Stomach (tissue), 9 donors: Measurements from ENCODE around the gene USP24. TPM values are rescaled to one million over a fixed set of nuclear protein-coding genes. Genes with fewer than 3 reads are reported as not detected.

ENCODE experiments used
- DNase-seq, 2 donors: peaks; one replicate each; pipeline versions ENCODE4 v3.0.0 to v3.0.0-alpha.2; 2013 to 2019
- H3K27ac ChIP-seq, 5 donors: fragments of 200-600 bp in 4 of 5; sonication (generic) in 4 of 5; one replicate each; pipeline ENCODE4 v1.5.1; 2013 to 2019; ENCODE audit warnings: mild to moderate bottlenecking in 1 of 5, moderate library complexity in 1 of 5
- H3K27me3 ChIP-seq, 3 donors: fragments of 200-600 bp; sonication (generic); one replicate each; pipeline ENCODE4 v1.5.1; 2017 to 2019; ENCODE audit warnings: mixed run types in 1 of 3
- H3K36me3 ChIP-seq, 4 donors: fragments of 200-600 bp; sonication (generic); 1 replicate in 3 of 4; 2 replicates in 1 of 4; pipeline ENCODE4 v1.5.1; 2016 to 2019
- H3K4me1 ChIP-seq, 4 donors: fragments of 200-600 bp; sonication (generic); one replicate each; pipeline ENCODE4 v1.5.1; 2016 to 2019
- H3K4me3 ChIP-seq, 4 donors: fragments of 200-600 bp; sonication (generic) in 3 of 4; one replicate each; pipeline ENCODE4 v1.5.1; 2016 to 2019; ENCODE audit warnings: mild to moderate bottlenecking in 1 of 4
- H3K9me3 ChIP-seq, 4 donors: fragments of 200-600 bp; sonication (generic); one replicate each; pipeline ENCODE4 v1.5.1; 2016 to 2019
- EP300 ChIP-seq: sonication (generic); formaldehyde crosslinking; IDR thresholded peaks from one replicate; pipeline ENCODE4 v1.6.1; 2017; ENCODE audit warnings: antibody characterized with exemption
- POLR2A ChIP-seq, 4 donors: fragments of 450-650 bp; IDR thresholded peaks; one replicate each; pipeline ENCODE4 v1.6.1; 2016; ENCODE audit warnings: antibody characterized with exemption in 4 of 4, control low read depth in 2 of 4, mild to moderate bottlenecking in 1 of 4, moderate library complexity in 1 of 4
- POLR2AphosphoS5 ChIP-seq, 3 donors: sonication (generic); formaldehyde crosslinking; IDR thresholded peaks; one replicate each; pipeline ENCODE4 v1.6.1; 2016; ENCODE audit warnings: antibody characterized with exemption in 3 of 3
- WGBS, 5 donors: extraction: QIAGEN DNeasy Blood & Tissue Kit in 3 of 5; methylation state at CpG; one replicate each; pipeline versions ENCODE4 v1.1.5 to v1.1.7; 2013 to 2018; 5-methylcytosine and 5-hydroxymethylcytosine counted together
- intact Hi-C: fragments of 100-400 bp; cut with DNase I; formaldehyde crosslinking; loops from one replicate; pipeline ENCODE4 v1.15.1; 2023; ENCODE audit warnings: low total_unique reads
- polyA plus RNA-seq, 3 donors: library from polyadenylated mRNA; stranded (reverse); fragments of 200-250 nt; gene quantifications; one replicate each; pipeline ENCODE4 v1.2.3, GENCODE V29; 2013
- total RNA-seq, 5 donors: library from RNA; depleted of rRNA; stranded (reverse); fragments of >200 nt; gene quantifications; one replicate each; pipeline versions ENCODE4 v1.1.0 to v1.2.3, GENCODE V29; 2014 to 2016
- TF ChIP-seq, protein P1 (sequence below), 7 experiments: fragments of 450-650 bp in 4 of 7; fragments of 200-600 bp in 3 of 7; sonication (generic) in 3 of 7; IDR thresholded peaks; one replicate each; pipeline ENCODE4 v1.5.1; 2016 to 2019; ENCODE audit warnings: antibody characterized with exemption in 7 of 7, control low read depth in 2 of 7, mild to moderate bottlenecking in 1 of 7
- donor health status: healthy with polysubstance abuse.
- donor health status: Bipolar disorder and iron deficiency.
- donor health status: healthy.

The USP24 gene
- total and polyA plus RNA-seq, 8 donors = 5.5 to 114 (median 17.0) TPM

GRCh38 chr1:55155522-55155921, 59.6 kb downstream of the USP24 start:
- no peak for TF ChIP-seq EP300
- no peak for TF ChIP-seq POLR2A (IDR thresholded peaks at IDR 0.05)
- TF ChIP-seq, protein P1, sequence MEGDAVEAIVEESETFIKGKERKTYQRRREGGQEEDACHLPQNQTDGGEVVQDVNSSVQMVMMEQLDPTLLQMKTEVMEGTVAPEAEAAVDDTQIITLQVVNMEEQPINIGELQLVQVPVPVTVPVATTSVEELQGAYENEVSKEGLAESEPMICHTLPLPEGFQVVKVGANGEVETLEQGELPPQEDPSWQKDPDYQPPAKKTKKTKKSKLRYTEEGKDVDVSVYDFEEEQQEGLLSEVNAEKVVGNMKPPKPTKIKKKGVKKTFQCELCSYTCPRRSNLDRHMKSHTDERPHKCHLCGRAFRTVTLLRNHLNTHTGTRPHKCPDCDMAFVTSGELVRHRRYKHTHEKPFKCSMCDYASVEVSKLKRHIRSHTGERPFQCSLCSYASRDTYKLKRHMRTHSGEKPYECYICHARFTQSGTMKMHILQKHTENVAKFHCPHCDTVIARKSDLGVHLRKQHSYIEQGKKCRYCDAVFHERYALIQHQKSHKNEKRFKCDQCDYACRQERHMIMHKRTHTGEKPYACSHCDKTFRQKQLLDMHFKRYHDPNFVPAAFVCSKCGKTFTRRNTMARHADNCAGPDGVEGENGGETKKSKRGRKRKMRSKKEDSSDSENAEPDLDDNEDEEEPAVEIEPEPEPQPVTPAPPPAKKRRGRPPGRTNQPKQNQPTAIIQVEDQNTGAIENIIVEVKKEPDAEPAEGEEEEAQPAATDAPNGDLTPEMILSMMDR (IDR thresholded peaks at IDR 0.05) = no peak
- DNase-seq = peak; percentile 23 to 34
- intact Hi-C loops = no loop called here
- H3K4me1 ChIP-seq = peaks cover 0 to 7% (median 0%) of the 10 kb centered on the region in 4 donors
- no peak overlapping the region for H3K27ac ChIP-seq
- WGBS, 5 donors = 62 to 79% (median 75%) methylated on average over 6 of the region's 6 CpGs
- no peak overlapping the region for H3K4me3 ChIP-seq
- no peaks in the 10 kb centered on the region for H3K27me3 ChIP-seq
- peaks cover 13 to 99% (median 90%) of the 10 kb centered on the region in 4 donors for H3K36me3 ChIP-seq
- no peaks in the 10 kb centered on the region for H3K9me3 ChIP-seq

- Histone ChIP-seq H3K4me1 (peaks cover 0 to 7% (median 0%) of the 10 kb centered on the region in 4 donors), H3K27me3 (no peaks in the 10 kb centered on the region), H3K36me3 (peaks cover 9 to 96% (median 84%) of the 10 kb centered on the region in 4 donors), H3K4me3 (no peak overlapping the region), H3K27ac (no peak overlapping the region), H3K9me3 (no peaks in the 10 kb centered on the region)
- 70 to 87% (median 73%) methylated on average over 5 of the region's 5 CpGs for WGBS, 5 donors
- no peak for TF ChIP-seq EP300
- no peak for DNase-seq
- intact Hi-C loops = no loop called here
Observed at GRCh38 chr1:55154616-55155015, 60.5 kb downstream of the USP24 start.

DNA sequence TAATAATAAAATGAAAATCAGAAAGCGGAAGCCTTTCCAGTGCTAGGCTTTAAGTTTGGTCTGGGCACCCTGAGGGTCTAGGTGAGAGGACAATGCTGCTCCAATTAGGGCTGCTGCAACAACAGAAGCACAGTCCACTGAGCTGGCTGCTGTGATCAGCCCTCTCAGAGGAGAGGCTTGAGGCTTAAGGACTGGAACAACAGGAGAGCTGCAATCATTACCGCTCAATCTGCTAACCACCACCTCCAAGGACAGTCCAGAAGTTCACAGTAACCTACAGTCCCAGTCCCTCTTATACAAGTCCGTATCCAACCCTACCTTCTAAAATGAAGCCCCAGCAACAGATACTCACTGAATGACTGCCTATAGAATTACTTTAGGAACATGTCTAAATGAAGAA, 62.1 kb downstream of the USP24 start:
- peaks cover 6 to 93% (median 80%) of the 10 kb centered on the region in 4 donors for H3K36me3 ChIP-seq
- H3K27ac ChIP-seq = no peak overlapping the region
- H3K4me1 ChIP-seq = peaks cover 0 to 10% (median 0%) of the 10 kb centered on the region in 4 donors
- intact Hi-C loops = no loop called here
- no peaks in the 10 kb centered on the region for H3K27me3 ChIP-seq
- DNase-seq = no peak
- WGBS, 5 donors = 93 to 98% (median 96%) methylated on average over 3 of the region's 3 CpGs
- no peak overlapping the region for H3K4me3 ChIP-seq
- TF ChIP-seq POLR2AphosphoS5 (IDR thresholded peaks at IDR 0.05) (no peak), EP300 (no peak), POLR2A (IDR thresholded peaks at IDR 0.05) (no peak)
- TF ChIP-seq, protein P1 (IDR thresholded peaks at IDR 0.05) = no peak
- no peaks in the 10 kb centered on the region for H3K9me3 ChIP-seq

DNA sequence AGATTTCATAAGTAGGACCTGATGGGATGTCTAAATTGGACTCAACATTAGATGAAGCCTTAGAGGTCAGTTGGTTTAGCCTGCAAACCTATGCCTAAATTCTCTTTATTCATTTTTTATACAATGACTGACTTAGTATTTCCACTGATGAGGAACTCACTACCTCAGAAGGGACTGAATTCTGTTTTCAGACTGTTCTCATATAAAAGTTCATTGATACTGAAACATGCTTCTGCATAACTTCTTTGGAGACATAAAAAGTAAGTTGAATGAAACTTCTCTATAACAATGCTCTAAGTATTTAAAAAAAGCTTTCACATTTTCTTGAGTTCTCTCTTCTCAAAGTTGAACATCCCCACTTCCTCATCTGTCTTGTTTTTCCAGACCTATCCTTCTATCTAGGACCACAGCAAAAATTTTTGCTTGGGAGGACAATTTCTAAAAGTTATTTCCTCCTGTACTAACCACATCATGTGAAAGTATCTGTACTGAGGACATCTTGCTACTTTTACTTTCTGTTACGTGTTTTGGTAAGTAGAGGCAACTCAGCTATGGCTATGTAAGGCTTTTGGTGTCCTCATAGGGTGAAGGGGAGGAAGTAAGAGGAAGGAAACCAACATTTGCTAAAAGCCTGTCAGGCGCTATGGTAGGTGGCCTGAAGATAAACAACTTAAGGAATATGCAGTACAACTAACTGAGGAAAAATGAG, 64.1 kb downstream of the USP24 start:
- Histone ChIP-seq H3K9me3 (no peaks in the 10 kb centered on the region), H3K4me1 (peaks cover 0 to 24% (median 4%) of the 10 kb centered on the region in 4 donors), H3K27me3 (no peaks in the 10 kb centered on the region), H3K27ac (peak overlapping the region in 3 of 5 donors; percentile 18 to 34 (median 31)), H3K4me3 (no peak overlapping the region), H3K36me3 (peaks cover 6 to 93% (median 76%) of the 10 kb centered on the region in 4 donors)
- intact Hi-C loops = no loop called here
- DNase-seq = peak in 1 of 2 donors; percentile 28
- WGBS, 5 donors = 74 to 89% (median 79%) methylated on average over 2 of the region's 2 CpGs
- TF ChIP-seq POLR2AphosphoS5 (IDR thresholded peaks at IDR 0.05) (no peak), POLR2A (IDR thresholded peaks at IDR 0.05) (no peak), EP300 (no peak)
- TF ChIP-seq, protein P1 (IDR thresholded peaks at IDR 0.05) = no peak

- no peaks in the 10 kb centered on the region for H3K27me3 ChIP-seq
- H3K4me3 ChIP-seq = no peak overlapping the region
- no peaks in the 10 kb centered on the region for H3K9me3 ChIP-seq
- no peak for TF ChIP-seq POLR2A (IDR thresholded peaks at IDR 0.05)
- H3K36me3 ChIP-seq = peaks cover 0 to 93% (median 79%) of the 10 kb centered on the region in 4 donors
- no peak for DNase-seq
- peaks cover 0 to 21% (median 4%) of the 10 kb centered on the region in 4 donors for H3K4me1 ChIP-seq
- intact Hi-C loops = no loop called here
- H3K27ac ChIP-seq = no peak overlapping the region
Observed at GRCh38 chr1:55148676-55149075, 66.5 kb downstream of the USP24 start.
